Adrenal gland (tissue), 12 donors: ENCODE measurements around the gene SLC23A1. TPM values are rescaled to one million over a fixed set of nuclear protein-coding genes. Genes with fewer than 3 reads are reported as not detected.
"Not testable (repeated sequence)": the region's sequence is repeated elsewhere in the genome, so short reads cannot be mapped to it uniquely, and the experiment has no call there.

Experiments used
- DNase-seq, 7 donors: peaks; one replicate each; pipeline ENCODE4 v3.0.0-alpha.2; 2019 to 2020
- H3K27ac ChIP-seq, 5 donors: fragments of 200-600 bp; sonication (generic) in 4 of 5; 1 replicate in 3 of 5; 2 replicates in 2 of 5; pipeline versions ENCODE4 v1.5.1 to v1.8.0; 2016 to 2020; ENCODE audit warnings: mild to moderate bottlenecking in 1 of 5
- H3K27me3 ChIP-seq: fragments of 200-600 bp; 2 replicates; pipeline ENCODE4 v1.8.0; 2021
- H3K36me3 ChIP-seq, 2 donors: fragments of 200-600 bp; replicated peaks in 1 of 2; 1 replicate in 1 of 2; 2 replicates in 1 of 2; pipeline versions ENCODE4 v1.5.1 to v1.8.0; 2018 to 2022
- H3K4me1 ChIP-seq, 2 donors: fragments of 200-600 bp; replicated peaks in 1 of 2; 1 replicate in 1 of 2; 2 replicates in 1 of 2; pipeline versions ENCODE4 v1.5.1 to v1.8.0; 2018 to 2021
- H3K4me3 ChIP-seq, 4 donors: fragments of 200-600 bp; sonication (generic) in 3 of 4; one replicate each; pipeline ENCODE4 v1.5.1; 2016 to 2018
- H3K9me3 ChIP-seq, 3 donors: fragments of 200-600 bp; sonication (generic) in 1 of 3; replicated peaks in 1 of 3; 1 replicate in 2 of 3; 2 replicates in 1 of 3; pipeline versions ENCODE4 v1.5.1 to v1.8.0; 2016 to 2021
- CTCF ChIP-seq, 6 experiments: fragments of 450-650 bp in 4 of 6; fragments of 200-600 bp in 2 of 6; sonication (generic) in 1 of 6; IDR thresholded peaks; 1 replicate in 5 of 6; 2 replicates in 1 of 6; pipeline versions ENCODE4 v1.5.1 to v1.8.0; 2016 to 2021; ENCODE audit warnings: antibody characterized with exemption in 6 of 6, mild to moderate bottlenecking in 2 of 6, moderate library complexity in 1 of 6
- POLR2A ChIP-seq, 2 donors: fragments of 450-650 bp; IDR thresholded peaks; one replicate each; pipeline ENCODE4 v1.6.1; 2017; ENCODE audit warnings: antibody characterized with exemption in 2 of 2, mild to moderate bottlenecking in 2 of 2, moderate library complexity in 1 of 2
- WGBS, 4 donors: extraction: QIAGEN DNeasy Blood & Tissue Kit in 2 of 4; methylation state at CpG; one replicate each; pipeline versions ENCODE4 v1.1.5 to v1.1.7; 2013 to 2017; 5-methylcytosine and 5-hydroxymethylcytosine counted together
- intact Hi-C, 2 donors: fragments of 100-400 bp; cut with DNase I; formaldehyde crosslinking; loops; one replicate each; pipeline versions ENCODE4 v1.14.1 to v1.15.0; 2022 to 2023
- polyA plus RNA-seq, 3 donors: library from polyadenylated mRNA; stranded (reverse); fragments of 200-250 nt in 2 of 3; fragments of 350-450 nt in 1 of 3; fragmentation: Illumina TruSeq in 1 of 3; extraction: RNeasy Lipid Tissue Mini Kit (QIAGEN cat#74804) in 1 of 3; gene quantifications; one replicate each; pipeline ENCODE4 v1.2.3, GENCODE V29; 2013 to 2014
- total RNA-seq, 9 donors: library from RNA; depleted of rRNA in 4 of 9; stranded (reverse); fragments of >200 nt in 4 of 9; fragments of 120-200 nt in 1 of 9; fragmentation: NEBNext Ultra II Directional in 1 of 9; extraction: Animal tissue kit (Norgen Biotek cat#: 25700) in 1 of 9; gene quantifications; one replicate each; pipeline versions ENCODE4 v1.1.0 to v1.2.4, GENCODE V29; 2013 to 2023
- donor health status: healthy with polysubstance abuse.
- donor health status: Bipolar disorder and iron deficiency.
- donor health status: DM: yes; HTN: yes; CAD: no.
- donor health status: DM: no; HTN: no; CAD: no.
- donor health status: DM: no; HTN: no; CAD: no.
- donor health status: DM: yes; HTN: yes; CAD: no.

The SLC23A1 gene
- total and polyA plus RNA-seq, 12 donors = 0.06 to 0.46 (median 0.14) TPM; not detected in 8

- Histone ChIP-seq H3K27me3 (no peaks in the 10 kb centered on the region), H3K4me1 (peaks cover 21 to 39% of the 10 kb centered on the region in 2 donors), H3K4me3 (no peak overlapping the region), H3K27ac (no peak overlapping the region), H3K36me3 (no peaks in the 10 kb centered on the region), H3K9me3 (no peaks in the 10 kb centered on the region)
- peak in 1 of 7 donors; percentile 10 for DNase-seq
- intact Hi-C loops = no loop called here
- WGBS, 4 donors = 96 to 100% (median 96%) methylated on average over 6 of the region's 6 CpGs
- TF ChIP-seq POLR2A (IDR thresholded peaks at IDR 0.05) = no peak
- no peak for TF ChIP-seq CTCF (IDR thresholded peaks at IDR 0.05)
These were observed 30.1 kb upstream of the SLC23A1 start for GRCh38 chr5:139413153-139413552.

- intact Hi-C loops = no loop called here
- peak in 2 of 7 donors; percentile 13 to 69 for DNase-seq
- no peak overlapping the region for H3K4me3 ChIP-seq
- no peaks in the 10 kb centered on the region for H3K36me3 ChIP-seq
- H3K9me3 ChIP-seq = no peaks in the 10 kb centered on the region
- peak overlapping the region in 1 of 5 donors; percentile 11 for H3K27ac ChIP-seq
- TF ChIP-seq CTCF (IDR thresholded peaks at IDR 0.05) (no peak), POLR2A (IDR thresholded peaks at IDR 0.05) (no peak)
- no peaks in the 10 kb centered on the region for H3K27me3 ChIP-seq
- H3K4me1 ChIP-seq = peaks cover 16 to 24% of the 10 kb centered on the region in 2 donors
- WGBS, 4 donors = 84 to 87% (median 84%) methylated on average over 17 of the region's 17 CpGs
These were observed 28.1 kb upstream of the SLC23A1 start for GRCh38 chr5:139410993-139411828.

- 68 to 79% (median 73%) methylated on average over 6 of the region's 6 CpGs for WGBS, 4 donors
- no peak for TF ChIP-seq POLR2A (IDR thresholded peaks at IDR 0.05)
- TF ChIP-seq CTCF (IDR thresholded peaks at IDR 0.05) = no peak
- intact Hi-C loops = no loop called here
- H3K27me3 ChIP-seq = no peaks in the 10 kb centered on the region
- no peaks in the 10 kb centered on the region for H3K36me3 ChIP-seq
- no peaks in the 10 kb centered on the region for H3K9me3 ChIP-seq
- peak in 2 of 7 donors; percentile 2 to 53 for DNase-seq
- peak overlapping the region in 1 of 5 donors; percentile 11 for H3K27ac ChIP-seq
- H3K4me3 ChIP-seq = no peak overlapping the region
- peaks cover 14 to 15% of the 10 kb centered on the region in 2 donors for H3K4me1 ChIP-seq
These were observed 27.3 kb upstream of the SLC23A1 start for GRCh38 chr5:139410121-139410992.

- 83 to 93% (median 87%) methylated on average over 4 to 5 of the region's 5 CpGs for WGBS, 4 donors
- peak in 2 of 7 donors; percentile 5 to 43 for DNase-seq
- intact Hi-C loops, H3K27ac ChIP-seq, H3K36me3 ChIP-seq, H3K9me3 ChIP-seq, H3K27me3 ChIP-seq, H3K4me1 ChIP-seq, H3K4me3 ChIP-seq: not testable (repeated sequence)
These were observed 26.0 kb upstream of the SLC23A1 start for GRCh38 chr5:139409116-139409515.
